Measurements from ENCODE around the gene RSAD1.

RSAD1 gene

GRCh38 chr17:50491505-50491904 is 12.8 kb downstream of the RSAD1 start:
- H3K27ac ChIP-seq: no peak overlapping the region
- H3K9ac ChIP-seq (ENCODE audit: insufficient read length): no peak overlapping the region
- no peak overlapping the region for H3K4me3 ChIP-seq
- TF ChIP-seq POLR2AphosphoS5 (IDR thresholded peaks at IDR 0.05; ENCODE audit: borderline replicate concordance, low read depth, low read length): no peak
- no peaks in the 10 kb centered on the region for H3K9me3 ChIP-seq (ENCODE audit: low read depth, low read length)
- no peak for DNase-seq (ENCODE audit: low read depth, low spot score)
- no peaks in the 10 kb centered on the region for H3K36me3 ChIP-seq (ENCODE audit: insufficient read depth, low read length)

DNA sequence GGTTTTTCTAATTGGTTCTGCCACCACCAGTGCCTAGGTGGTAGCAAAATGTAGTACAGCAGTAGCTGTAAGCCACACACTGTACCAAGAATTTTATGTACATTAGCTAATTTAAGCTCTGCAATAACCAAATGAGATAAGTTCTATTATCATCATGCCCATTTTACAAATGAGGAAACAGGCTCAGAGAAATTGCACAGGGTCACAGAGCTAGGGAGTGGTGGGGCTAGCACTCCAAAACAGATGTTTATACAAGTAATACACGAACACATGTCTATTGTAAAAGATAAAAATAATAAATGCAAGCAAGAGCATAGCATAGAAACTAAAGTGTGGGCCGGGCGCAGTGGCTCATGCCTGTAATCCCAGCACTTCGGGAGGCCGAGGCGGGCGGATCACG is 13.6 kb downstream of the RSAD1 start:
- TF ChIP-seq FOXP2 (optimal IDR thresholded peaks at IDR 0.05; ENCODE audit: control extremely low read depth, extremely low read length, insufficient read depth) (no peak), EZH2 (IDR thresholded peaks at IDR 0.05) (no peak), POLR2AphosphoS5 (IDR thresholded peaks at IDR 0.05; ENCODE audit: borderline replicate concordance, low read depth, low read length) (no peak)
- H3K27ac ChIP-seq: no peak overlapping the region
- H3K36me3 ChIP-seq (ENCODE audit: insufficient read depth, low read length): no peaks in the 10 kb centered on the region
- no peaks in the 10 kb centered on the region for H3K9me3 ChIP-seq (ENCODE audit: low read depth, low read length)
- no peak overlapping the region for H3K9ac ChIP-seq (ENCODE audit: insufficient read length)
- DNase-seq (ENCODE audit: low read depth, low spot score): no peak
- no peak overlapping the region for H3K4me3 ChIP-seq

GRCh38 chr17:50493744-50494143 is 15.1 kb downstream of the RSAD1 start:
- Histone ChIP-seq H3K27ac (no peak overlapping the region), H3K36me3 (ENCODE audit: insufficient read depth, low read length) (no peaks in the 10 kb centered on the region), H3K9me3 (ENCODE audit: low read depth, low read length) (no peaks in the 10 kb centered on the region), H3K9ac (ENCODE audit: insufficient read length) (no peak overlapping the region), H3K4me3 (no peak overlapping the region)
- no peak for DNase-seq (ENCODE audit: low read depth, low spot score)
- TF ChIP-seq POLR2AphosphoS5 (IDR thresholded peaks at IDR 0.05; ENCODE audit: borderline replicate concordance, low read depth, low read length): no peak
- no peak for TF ChIP-seq EZH2 (IDR thresholded peaks at IDR 0.05)
- TF ChIP-seq FOXP2 (optimal IDR thresholded peaks at IDR 0.05; ENCODE audit: control extremely low read depth, extremely low read length, insufficient read depth): no peak

DNA sequence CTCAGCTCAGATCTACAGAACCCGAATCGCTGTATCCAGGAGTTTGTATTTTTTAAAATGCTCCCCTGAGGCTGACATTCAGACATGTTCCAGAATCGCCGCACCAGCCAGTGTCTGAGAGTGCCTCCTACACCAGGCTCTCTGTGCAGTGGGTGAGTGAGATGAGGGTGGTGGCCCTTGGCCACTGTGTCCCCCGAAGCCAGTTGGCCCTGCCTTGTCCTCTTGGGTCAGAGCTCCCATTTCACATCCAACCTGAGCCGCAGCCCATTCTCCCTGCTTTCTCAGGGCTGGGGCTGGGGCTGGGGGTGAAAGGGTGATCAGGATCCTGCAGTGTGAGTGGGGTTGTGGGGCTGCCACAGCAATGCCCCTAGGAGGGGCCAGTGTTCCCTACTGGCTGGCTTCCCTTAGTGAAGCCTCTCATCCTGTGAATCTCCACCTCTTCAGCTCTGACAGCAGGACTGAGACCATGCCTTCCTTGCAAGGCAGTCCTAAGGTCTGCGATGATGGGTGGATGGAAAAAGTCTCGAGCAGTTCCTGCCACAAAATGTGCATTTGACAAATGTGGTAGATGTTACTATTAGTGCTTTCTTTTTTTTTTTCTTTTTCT is 16.7 kb downstream of the RSAD1 start:
- no peaks in the 10 kb centered on the region for H3K9me3 ChIP-seq (ENCODE audit: low read depth, low read length)
- no peaks in the 10 kb centered on the region for H3K36me3 ChIP-seq (ENCODE audit: insufficient read depth, low read length)
- no peak for TF ChIP-seq POLR2AphosphoS5 (IDR thresholded peaks at IDR 0.05; ENCODE audit: borderline replicate concordance, low read depth, low read length)
- TF ChIP-seq EZH2 (IDR thresholded peaks at IDR 0.05): no peak
- TF ChIP-seq FOXP2 (optimal IDR thresholded peaks at IDR 0.05; ENCODE audit: control extremely low read depth, extremely low read length, insufficient read depth): no peak
- H3K9ac ChIP-seq (ENCODE audit: insufficient read length): no peak overlapping the region
- H3K27ac ChIP-seq: no peak overlapping the region
- no peak overlapping the region for H3K4me3 ChIP-seq
- DNase-seq (ENCODE audit: low read depth, low spot score): no peak

- H3K27ac ChIP-seq: no peak overlapping the region
- no peak overlapping the region for H3K4me3 ChIP-seq
- DNase-seq (ENCODE audit: low read depth, low spot score): no peak
- H3K9ac ChIP-seq (ENCODE audit: insufficient read length): no peak overlapping the region
- no peaks in the 10 kb centered on the region for H3K9me3 ChIP-seq (ENCODE audit: low read depth, low read length)
- TF ChIP-seq EZH2 (IDR thresholded peaks at IDR 0.05) (no peak), POLR2AphosphoS5 (IDR thresholded peaks at IDR 0.05; ENCODE audit: borderline replicate concordance, low read depth, low read length) (no peak), FOXP2 (optimal IDR thresholded peaks at IDR 0.05; ENCODE audit: control extremely low read depth, extremely low read length, insufficient read depth) (no peak)
- no peaks in the 10 kb centered on the region for H3K36me3 ChIP-seq (ENCODE audit: insufficient read depth, low read length)
Measured at GRCh38 chr17:50495918-50496317, 17.3 kb downstream of the RSAD1 start.

DNA sequence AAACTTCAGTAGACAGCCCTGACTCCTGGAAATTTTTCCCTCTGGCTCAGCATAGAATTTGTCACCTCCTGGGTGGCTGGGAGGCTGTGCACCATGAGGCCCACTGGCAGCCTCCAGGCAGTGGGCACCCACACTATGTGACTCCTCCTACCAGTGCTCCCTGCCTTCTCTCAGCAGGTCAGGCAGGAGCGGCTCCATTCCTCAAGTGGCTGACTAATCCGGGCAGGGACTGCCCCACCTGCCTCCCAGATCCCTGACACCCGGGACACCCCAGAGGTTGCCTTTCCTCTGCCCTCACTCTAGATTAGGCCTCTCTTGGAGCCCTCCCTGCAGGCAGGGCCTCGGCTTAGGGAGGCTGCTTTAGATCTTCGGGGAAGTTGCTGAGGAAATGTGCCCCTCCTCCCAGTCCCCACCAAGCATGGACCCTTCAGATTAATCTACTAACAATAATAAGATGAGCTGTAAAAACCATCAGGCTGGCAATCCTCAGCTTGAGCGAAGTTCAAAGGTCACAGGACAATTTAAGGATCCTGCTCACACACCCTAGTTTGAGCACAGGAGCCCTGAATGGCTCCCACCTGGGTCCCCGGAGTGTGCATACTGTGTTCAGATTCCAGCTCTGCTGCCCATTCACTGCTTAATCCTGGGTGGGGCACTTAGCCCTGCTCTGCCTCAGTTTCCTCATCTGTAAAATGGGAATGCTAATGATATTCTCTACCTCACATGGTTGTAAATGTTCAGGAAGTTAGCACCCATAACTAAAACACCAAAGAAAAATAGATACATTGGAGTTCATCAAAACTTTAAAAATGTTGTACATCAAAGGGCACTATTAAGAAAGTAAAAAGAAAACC is 19.6 kb downstream of the RSAD1 start:
- H3K4me3 ChIP-seq: no peak overlapping the region
- TF ChIP-seq POLR2AphosphoS5 (IDR thresholded peaks at IDR 0.05; ENCODE audit: borderline replicate concordance, low read depth, low read length): no peak
- no peak for TF ChIP-seq FOXP2 (optimal IDR thresholded peaks at IDR 0.05; ENCODE audit: control extremely low read depth, extremely low read length, insufficient read depth)
- no peaks in the 10 kb centered on the region for H3K9me3 ChIP-seq (ENCODE audit: low read depth, low read length)
- H3K9ac ChIP-seq (ENCODE audit: insufficient read length): no peak overlapping the region
- DNase-seq (ENCODE audit: low read depth, low spot score): no peak
- H3K27ac ChIP-seq: no peak overlapping the region
- H3K36me3 ChIP-seq (ENCODE audit: insufficient read depth, low read length): no peaks in the 10 kb centered on the region

- TF ChIP-seq POLR2AphosphoS5 (IDR thresholded peaks at IDR 0.05; ENCODE audit: borderline replicate concordance, low read depth, low read length) (no peak), EZH2 (IDR thresholded peaks at IDR 0.05) (no peak), FOXP2 (optimal IDR thresholded peaks at IDR 0.05; ENCODE audit: control extremely low read depth, extremely low read length, insufficient read depth) (no peak)
- Histone ChIP-seq H3K27ac (no peak overlapping the region), H3K4me3 (no peak overlapping the region), H3K36me3 (ENCODE audit: insufficient read depth, low read length) (no peaks in the 10 kb centered on the region), H3K9ac (ENCODE audit: insufficient read length) (no peak overlapping the region), H3K9me3 (ENCODE audit: low read depth, low read length) (no peaks in the 10 kb centered on the region)
- DNase-seq (ENCODE audit: low read depth, low spot score): no peak
Measured at GRCh38 chr17:50499270-50499669, 20.6 kb downstream of the RSAD1 start.

- no peak for DNase-seq (ENCODE audit: low read depth, low spot score)
- TF ChIP-seq EZH2 (IDR thresholded peaks at IDR 0.05) (no peak), FOXP2 (optimal IDR thresholded peaks at IDR 0.05; ENCODE audit: control extremely low read depth, extremely low read length, insufficient read depth) (no peak)
Measured at GRCh38 chr17:50499721-50500120, 21.1 kb downstream of the RSAD1 start.

More at GRCh38 chr17:50499721-50500120, 21.1 kb downstream of the RSAD1 start:
- Histone ChIP-seq H3K36me3 (ENCODE audit: insufficient read depth, low read length) (no peaks in the 10 kb centered on the region), H3K9ac (ENCODE audit: insufficient read length) (no peak overlapping the region), H3K27ac (no peak overlapping the region), H3K4me3 (no peak overlapping the region), H3K9me3 (ENCODE audit: low read depth, low read length) (no peaks in the 10 kb centered on the region)

All from SK-N-MC (cell line).